Spleen (tissue), 7 donors: ENCODE results near the gene NFKBIZ.

Experiments used
- CTCF ChIP-seq, 11 experiments: fragments of 200-600 bp in 7 of 11; fragments of 450-650 bp in 4 of 11; sonication (generic) in 4 of 11; IDR thresholded peaks in 8 of 11; conservative IDR thresholded peaks in 3 of 11; 1 replicate in 7 of 11; 2 replicates in 4 of 11; pipeline versions ENCODE4 v1.4.0 to v1.8.0; 2016 to 2021; ENCODE audit warnings: antibody characterized with exemption in 11 of 11, inconsistent platforms in 4 of 11, mild to moderate bottlenecking in 1 of 11
- POLR2AphosphoS5 ChIP-seq, 3 donors: sonication (generic); formaldehyde crosslinking; IDR thresholded peaks; one replicate each; pipeline ENCODE4 v1.5.1; 2017; ENCODE audit warnings: antibody characterized with exemption in 3 of 3
- donor health status: DM: no; HTN: no; CAD: no; lungs with moderate emphysema.
- donor health status: DM: no; HTN: no; CAD: no.
- donor health status: DM: no; HTN: no; CAD: no.

DNA sequence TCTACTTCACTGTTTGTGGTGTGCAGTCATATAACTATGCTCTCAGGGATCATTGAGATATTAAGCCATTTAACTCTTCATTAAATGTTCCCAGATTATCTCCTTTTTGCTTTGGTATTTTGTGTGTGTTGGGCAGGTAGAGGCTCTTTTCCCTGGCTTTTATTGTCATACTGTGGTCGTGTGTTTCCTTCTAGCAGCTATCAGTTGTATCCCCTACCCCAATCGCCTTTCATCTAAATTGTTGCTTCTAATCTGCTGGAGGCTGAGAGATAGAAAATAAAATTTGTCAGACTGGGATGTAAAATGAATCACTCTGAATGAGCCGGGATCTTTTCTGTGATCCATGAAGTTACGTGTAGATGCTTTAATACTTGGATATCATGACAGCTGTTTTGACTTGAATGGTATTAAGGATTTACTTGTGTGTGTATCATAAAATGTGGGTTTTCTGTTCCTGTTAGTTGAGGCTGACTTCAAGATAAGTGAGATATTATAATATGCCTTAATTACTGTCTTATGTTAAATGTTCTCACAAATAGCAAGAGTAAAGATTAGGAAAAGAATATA lies 9.2 kb downstream of the NFKBIZ start:
- no peak for TF ChIP-seq CTCF (IDR thresholded peaks at IDR 0.05 in 8 of 11, conservative IDR thresholded peaks at IDR 0.05 in 3 of 11)
- TF ChIP-seq POLR2AphosphoS5 (IDR thresholded peaks at IDR 0.05), result no peak
